H1 (cell line): ENCODE measurements around the gene MYO18A. TPM values are rescaled to one million over a fixed set of nuclear protein-coding genes. Genes with fewer than 3 reads are reported as not detected.

ENCODE experiments used
- CTCF ChIA-PET: fragments of 300-600 bp; sonication (Branson Sonifier 250); formaldehyde crosslinking; loops from one replicate; lab custom pipeline; 2021; ENCODE audit not compliant: partially characterized antibody; lab: Charles Lee
- POLR2A ChIA-PET: fragments of 300-600 bp; sonication (Branson Sonifier 250); formaldehyde crosslinking; loops from one replicate; lab custom pipeline; 2021; ENCODE audit warnings: inconsistent platforms; ENCODE audit not compliant: partially characterized antibody; lab: Charles Lee
- DNase-seq, 2 experiments: peaks; one replicate each; pipeline versions ENCODE4 v3.0.0 to v3.0.0-alpha.2; 2010 to 2022; ENCODE audit warnings: low spot score in 2 of 2, low read depth in 1 of 2, mixed read lengths in 1 of 2
- FAIRE-seq: peaks from 2 replicates; lab custom pipeline; 2011; peaks lifted over from hg19 to GRCh38; lab: Jason Lieb, UNC
- H2AFZ ChIP-seq: 2 replicates; pipeline ENCODE4 v1.8.1; 2012; ENCODE audit warnings: low read length, inconsistent platforms
- H2AK5ac ChIP-seq: 2 replicates; pipeline ENCODE4 v1.6.1; 2013; ENCODE audit warnings: low read depth, low read length
- H2BK120ac ChIP-seq: replicated peaks from 2 replicates; pipeline ENCODE3; 2013; ENCODE audit warnings: low read depth, low read length, inconsistent platforms
- H2BK12ac ChIP-seq: 2 replicates; pipeline ENCODE4 v1.6.1; 2013; ENCODE audit warnings: low read depth, low read length
- H2BK15ac ChIP-seq: 2 replicates; pipeline ENCODE4 v1.6.1; 2013; ENCODE audit warnings: low read length
- H2BK20ac ChIP-seq: 2 replicates; pipeline ENCODE4 v1.6.1; 2013; ENCODE audit warnings: low read length
- H2BK5ac ChIP-seq: 2 replicates; pipeline ENCODE4 v1.6.1; 2013; ENCODE audit warnings: low read depth, low read length
- H3K14ac ChIP-seq: 2 replicates; pipeline ENCODE4 v1.6.1; 2013; ENCODE audit warnings: inconsistent platforms; ENCODE audit not compliant: insufficient read length
- H3K18ac ChIP-seq: 2 replicates; pipeline ENCODE4 v1.6.1; 2013; ENCODE audit warnings: low read length; ENCODE audit errors: extremely low read depth
- H3K23ac ChIP-seq: 2 replicates; pipeline ENCODE4 v1.6.1; 2013; ENCODE audit warnings: inconsistent platforms; ENCODE audit not compliant: insufficient read length
- H3K23me2 ChIP-seq: 2 replicates; pipeline ENCODE4 v1.6.1; 2013; ENCODE audit warnings: low read depth, low read length
- H3K27ac ChIP-seq: 2 replicates; pipeline ENCODE4 v1.6.1; 2011; ENCODE audit warnings: low read depth, low read length, inconsistent platforms
- H3K27me3 ChIP-seq, 4 experiments: replicated peaks in 1 of 4; 1 replicate in 1 of 4; 2 replicates in 3 of 4; pipeline versions ENCODE4 v1.6.1 to v1.8.1; 2011 to 2013; ENCODE audit warnings: low read length in 3 of 4, mild to moderate bottlenecking in 3 of 4, inconsistent platforms in 2 of 4, mixed read lengths in 2 of 4, moderate library complexity in 1 of 4; ENCODE audit not compliant: control insufficient read depth in 3 of 4, insufficient read depth in 3 of 4; ENCODE audit errors: extremely low read depth in 1 of 4
- H3K36me3 ChIP-seq, 4 experiments: 2 replicates each; pipeline versions ENCODE4 v1.6.1 to v1.8.1; 2011 to 2013; ENCODE audit warnings: mild to moderate bottlenecking in 4 of 4, low read length in 3 of 4, moderate library complexity in 2 of 4, control low read depth in 1 of 4, inconsistent platforms in 1 of 4; ENCODE audit not compliant: insufficient read depth in 4 of 4, control insufficient read depth in 2 of 4
- H3K4ac ChIP-seq: replicated peaks from 2 replicates; pipeline ENCODE3; 2013; ENCODE audit warnings: low read length, low read depth, mixed read lengths, inconsistent platforms; ENCODE audit not compliant: insufficient read length
- H3K4me1 ChIP-seq, 4 experiments: replicated peaks in 1 of 4; 1 replicate in 1 of 4; 2 replicates in 3 of 4; pipeline versions ENCODE4 v1.6.1 to v1.8.1; 2011 to 2013; ENCODE audit warnings: low read length in 3 of 4, inconsistent platforms in 2 of 4, mixed read lengths in 1 of 4; ENCODE audit not compliant: insufficient read depth in 4 of 4, control insufficient read depth in 3 of 4
- H3K4me2 ChIP-seq, 2 experiments: 2 replicates each; pipeline versions ENCODE4 v1.6.1 to v1.8.1; 2011 to 2013; ENCODE audit warnings: low read depth in 2 of 2, low read length in 2 of 2, control low read depth in 1 of 2, inconsistent platforms in 1 of 2, mild to moderate bottlenecking in 1 of 2; ENCODE audit not compliant: insufficient read depth in 1 of 2
- H3K4me3 ChIP-seq, 4 experiments: fragments of 200-600, 300-600 bp in 1 of 4; sonication (generic), shearing (Covaris generic), sonication (Bioruptor Twin) in 1 of 4; 2 replicates each; pipeline versions ENCODE4 v1.5.1 to v1.8.1; 2011 to 2016; ENCODE audit warnings: low read length in 4 of 4, low read depth in 3 of 4, control low read depth in 2 of 4, inconsistent platforms in 2 of 4, mild to moderate bottlenecking in 2 of 4, mixed read lengths in 1 of 4, moderate library complexity in 1 of 4; ENCODE audit not compliant: insufficient read depth in 2 of 4; ENCODE audit errors: extremely low read depth in 1 of 4
- H3K56ac ChIP-seq: replicated peaks from 2 replicates; pipeline ENCODE3; 2013; ENCODE audit warnings: low read depth, mild to moderate bottlenecking, mixed read lengths, low read length, inconsistent platforms; ENCODE audit not compliant: insufficient read length
- H3K79me1 ChIP-seq: 2 replicates; pipeline ENCODE4 v1.6.1; 2013; ENCODE audit warnings: low read depth, low read length, control low read depth
- H3K79me2 ChIP-seq, 2 experiments: 2 replicates each; pipeline versions ENCODE4 v1.6.1 to v1.8.1; 2012 to 2013; ENCODE audit warnings: low read length in 2 of 2, mild to moderate bottlenecking in 2 of 2, inconsistent platforms in 1 of 2; ENCODE audit not compliant: insufficient read depth in 2 of 2, control insufficient read depth in 1 of 2
- H3K9ac ChIP-seq, 4 experiments: replicated peaks in 1 of 4; 1 replicate in 1 of 4; 2 replicates in 3 of 4; pipeline versions ENCODE4 v1.6.1 to v1.8.1; 2011 to 2013; ENCODE audit warnings: low read depth in 3 of 4, low read length in 3 of 4, control low read depth in 2 of 4, mild to moderate bottlenecking in 2 of 4, moderate library complexity in 2 of 4, inconsistent platforms in 1 of 4; ENCODE audit errors: extremely low read depth in 1 of 4
- H3K9me3 ChIP-seq, 2 experiments: 2 replicates each; pipeline versions ENCODE4 v1.6.1 to v1.8.1; 2012 to 2013; ENCODE audit warnings: mild to moderate bottlenecking in 2 of 2, moderate library complexity in 2 of 2, control low read depth in 1 of 2, inconsistent platforms in 1 of 2, low read depth in 1 of 2, low read length in 1 of 2, mixed read lengths in 1 of 2; ENCODE audit not compliant: insufficient read depth in 2 of 2
- H4K20me1 ChIP-seq, 2 experiments: replicated peaks in 1 of 2; 2 replicates each; pipeline versions ENCODE3 to v1.8.1; 2011 to 2013; ENCODE audit warnings: inconsistent platforms in 2 of 2, low read length in 2 of 2, mild to moderate bottlenecking in 1 of 2; ENCODE audit not compliant: insufficient read depth in 2 of 2, control insufficient read depth in 1 of 2
- H4K5ac ChIP-seq: 2 replicates; pipeline ENCODE4 v1.6.1; 2013; ENCODE audit warnings: low read length, low read depth, mixed read lengths, inconsistent platforms; ENCODE audit not compliant: insufficient read length
- H4K8ac ChIP-seq: 2 replicates; pipeline ENCODE4 v1.8.0; 2013; ENCODE audit warnings: mild to moderate bottlenecking, moderate library complexity, low read length, inconsistent platforms; ENCODE audit not compliant: insufficient read depth; ENCODE audit errors: extremely low read depth
- H4K91ac ChIP-seq: replicated peaks from 2 replicates; pipeline ENCODE3; 2013; ENCODE audit warnings: low read length, mixed read lengths, inconsistent platforms; ENCODE audit not compliant: insufficient read length
- BCL11A ChIP-seq, 2 experiments: IDR thresholded peaks; one replicate each; pipeline ENCODE4 v1.6.1; 2011; ENCODE audit warnings: low read depth in 2 of 2, low read length in 2 of 2, mild to moderate bottlenecking in 2 of 2
- BRCA1 ChIP-seq: IDR thresholded peaks from 2 replicates; pipeline ENCODE4 v1.6.1; 2012; ENCODE audit warnings: low read depth, low read length, improper control_type of control experiment
- CHD2 ChIP-seq: IDR thresholded peaks from 2 replicates; pipeline ENCODE4 v1.6.1; 2012; ENCODE audit warnings: low read length, improper control_type of control experiment
- CREB1 ChIP-seq: IDR thresholded peaks from 2 replicates; pipeline ENCODE4 v1.6.1; 2012; ENCODE audit warnings: inconsistent platforms
- EZH2 ChIP-seq: fragments of 200-600 bp; sonication (generic); IDR thresholded peaks from 2 replicates; pipeline ENCODE4 v1.7.1; 2012; ENCODE audit warnings: low read depth, mild to moderate bottlenecking, moderate library complexity, low read length, inconsistent platforms; ENCODE audit not compliant: severe bottlenecking
- GABPA ChIP-seq: IDR thresholded peaks from 2 replicates; pipeline ENCODE4 v1.6.1; 2011; ENCODE audit warnings: mild to moderate bottlenecking, low read length, moderate library complexity, borderline replicate concordance; ENCODE audit not compliant: insufficient read depth
- JUN ChIP-seq: IDR thresholded peaks from 2 replicates; pipeline ENCODE4 v1.6.1; 2011; ENCODE audit warnings: low read depth, mild to moderate bottlenecking, improper control_type of control experiment, low read length
- PHF8 ChIP-seq: fragments of 200-600 bp; sonication (generic); conservative IDR thresholded peaks from 2 replicates; pipeline ENCODE4 v1.7.1; 2012; ENCODE audit warnings: low read depth, mild to moderate bottlenecking, inconsistent platforms, low read length, moderate library complexity
- POLR2AphosphoS5 ChIP-seq: IDR thresholded peaks from 2 replicates; pipeline ENCODE4 v1.6.1; 2011; ENCODE audit warnings: low read depth, low read length
- RBBP5 ChIP-seq: IDR thresholded peaks from 2 replicates; pipeline ENCODE4 v1.7.1; 2012; ENCODE audit warnings: low read depth, mild to moderate bottlenecking, inconsistent platforms, low read length, moderate library complexity, borderline replicate concordance
- SAP30 ChIP-seq: fragments of 300-600 bp; sonication (generic); IDR thresholded peaks from 2 replicates; pipeline ENCODE4 v1.7.1; 2012; ENCODE audit warnings: low read length, moderate library complexity, mild to moderate bottlenecking, inconsistent platforms; ENCODE audit not compliant: insufficient read depth, insufficient replicate concordance
- SP1 ChIP-seq: IDR thresholded peaks from 2 replicates; pipeline ENCODE4 v1.6.1; 2011; ENCODE audit warnings: low read depth, low read length
- YY1 ChIP-seq: IDR thresholded peaks from 2 replicates; pipeline ENCODE4 v1.6.1; 2011; ENCODE audit warnings: low read depth, mild to moderate bottlenecking, low read length
- WGBS, 2 experiments: shearing (Covaris generic) in 1 of 2; methylation state at CpG; one replicate each; pipeline versions ENCODE4 v1.1.6 to v1.1.7; 2013 to 2015; ENCODE audit warnings: low lambda C conversion rate in 2 of 2, mixed read lengths in 2 of 2, inconsistent platforms in 1 of 2, low coverage in 1 of 2, missing lambda C conversion rate in 1 of 2; ENCODE audit not compliant: insufficient replicate concordance in 2 of 2, insufficient coverage in 1 of 2, insufficient read length in 1 of 2; ENCODE audit errors: extremely low coverage in 1 of 2, missing lambda C conversion rate in 1 of 2; 5-methylcytosine and 5-hydroxymethylcytosine counted together
- polyA plus RNA-seq, 7 experiments: library from polyadenylated mRNA; depleted of rRNA in 3 of 7; stranded (reverse) in 5 of 7; unstranded in 2 of 7; fragments of >200 nt in 5 of 7; fragments of 200-250 nt in 2 of 7; gene quantifications; 1 replicate in 5 of 7; 2 replicates in 1 of 7; 4 replicates in 1 of 7; pipeline versions ENCODE4 v1.2.1 to v1.2.3, GENCODE V29; 2011 to 2013; ENCODE audit warnings: missing spikeins in 2 of 7, mixed read lengths in 2 of 7
- total RNA-seq: library from RNA; stranded (reverse); fragmentation: NEBNext Ultra II Directional; extraction: Animal tissue kit (Norgen Biotek cat#: 25700); gene quantifications from 2 replicates; pipeline ENCODE4 v1.2.1, GENCODE V29; 2021

Gene MYO18A
- total and polyA plus RNA-seq, 2 of the 8 experiments (the other 6 are each of a cell fraction or from before 2014, with no cell fraction given): 7.6 to 43.8 TPM

DNA sequence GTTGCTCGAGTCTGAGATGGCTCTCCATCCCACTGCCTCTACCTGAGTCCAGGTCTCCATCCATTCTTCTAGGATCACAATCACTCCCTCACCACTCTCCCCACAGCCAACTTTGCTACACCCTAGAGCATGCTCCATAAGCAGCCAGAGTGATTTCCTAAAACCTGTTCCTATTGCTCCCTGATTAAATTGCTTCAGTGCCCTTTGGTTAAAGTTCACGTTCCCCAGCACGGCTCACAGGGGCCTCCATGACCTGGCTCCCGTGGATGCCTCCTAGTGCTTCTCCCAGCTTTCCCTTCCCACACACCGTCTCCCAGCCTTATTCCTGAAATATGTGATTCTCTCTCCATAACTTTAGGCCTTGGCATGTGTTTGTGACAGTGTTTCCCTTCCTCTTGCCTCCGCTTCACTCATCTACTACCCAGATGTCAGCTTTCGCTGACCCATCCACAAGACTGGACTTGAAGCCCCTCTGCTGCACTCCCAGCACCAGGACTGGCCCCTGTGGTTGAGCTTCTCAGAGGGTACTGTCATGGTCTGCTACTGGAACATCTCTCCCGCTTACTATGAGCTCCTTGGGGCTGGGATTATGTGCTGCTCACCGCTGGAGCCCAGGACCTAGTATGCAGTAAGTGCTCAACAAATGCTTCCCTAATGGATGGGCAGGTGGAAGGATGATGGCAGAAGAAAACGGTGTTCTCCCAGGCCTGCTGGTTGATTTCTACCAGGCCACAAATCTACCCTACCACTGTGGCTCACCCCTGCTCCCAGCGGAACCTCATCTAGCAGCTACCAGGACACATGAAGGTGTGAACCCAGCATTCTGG lies 17.9 kb downstream of the MYO18A start:
- no peak overlapping the region for H3K27ac ChIP-seq
- no peaks in the 10 kb centered on the region for H3K9me3 ChIP-seq
- no peak overlapping the region for H3K4me2 ChIP-seq
- no peak for TF ChIP-seq EZH2
- no peak for TF ChIP-seq YY1
- TF ChIP-seq SP1: no peak
- TF ChIP-seq POLR2AphosphoS5: no peak
- no peak for TF ChIP-seq CREB1
- TF ChIP-seq BCL11A (IDR thresholded peaks at IDR 0.05; ENCODE audit: low read depth in 2 of 2, low read length in 2 of 2): no peak
- no peak for TF ChIP-seq GABPA
- no peak for TF ChIP-seq JUN
- no peak for TF ChIP-seq PHF8
- TF ChIP-seq BRCA1: no peak
- no peak for TF ChIP-seq RBBP5
- no peak for TF ChIP-seq CHD2
- TF ChIP-seq SAP30: no peak

More for the DNA sequence above, 17.9 kb downstream of the MYO18A start:
- Histone ChIP-seq H2AK5ac (no peak overlapping the region), H3K23ac (no peak overlapping the region), H3K9ac (no peak overlapping the region), H2BK5ac (no peak overlapping the region), H3K56ac (no peak overlapping the region), H3K27me3 (no peaks in the 10 kb centered on the region), H3K4ac (no peak overlapping the region), H2BK120ac (no peak overlapping the region), H4K8ac (no peak overlapping the region), H2BK15ac (no peak overlapping the region), H3K79me2 (peaks cover 0 to 11% of the 10 kb centered on the region in 2 experiments; a peak in 1 of 4 replicates), H2AFZ (no peak overlapping the region), H3K14ac (no peak overlapping the region), H3K4me3 (no peak overlapping the region), H4K5ac (no peak overlapping the region), H3K18ac (no peak overlapping the region), H2BK20ac (no peak overlapping the region), H4K91ac (no peak overlapping the region), H4K20me1 (peaks cover 0 to 13% of the 10 kb centered on the region in 2 experiments), H3K36me3 (peaks cover 0 to 13% (median 3%) of the 10 kb centered on the region in 4 experiments; a peak in 3 of 8 replicates), H2BK12ac (no peak overlapping the region), H3K23me2 (no peaks in the 10 kb centered on the region), H3K4me1 (peaks cover 0 to 2% (median 1%) of the 10 kb centered on the region in 4 experiments; a peak in 2 of 7 replicates), H3K79me1 (peaks cover 3% of the 10 kb centered on the region)
- POLR2A ChIA-PET: interaction anchor here (1.4 to 6.1 kb wide), 2 partner anchors 12 to 15 kb away, joined by 3 to 34 read pairs; partner anchors contain the start of gene MYO18A
- CTCF ChIA-PET: interaction anchor here (1.8 to 42.5 kb wide), 4 partner anchors 9 to 57 kb away, joined by 5 to 731 read pairs (median 380); partner anchors contain the start of gene MYO18A
- 87% methylated on average over 11 of the region's 11 CpGs; no CpG with 5 or more reads in 1 of the 2 experiments for WGBS, 2 experiments
- DNase-seq: no peak
- FAIRE-seq: no peak
